ENCODE results near the gene LMAN1L.

Gene LMAN1L

GRCh38 chr15:74838746-74839525 is 26.3 kb downstream of the LMAN1L start:
- DNase-seq: no peak

- DNase-seq: no peak
Observed at GRCh38 chr15:74839526-74840395, 27.1 kb downstream of the LMAN1L start.

GRCh38 chr15:74840851-74841775 is 28.5 kb downstream of the LMAN1L start:
- DNase-seq: no peak

GRCh38 chr15:74841891-74842373 is 29.3 kb downstream of the LMAN1L start:
- DNase-seq: no peak

DNA sequence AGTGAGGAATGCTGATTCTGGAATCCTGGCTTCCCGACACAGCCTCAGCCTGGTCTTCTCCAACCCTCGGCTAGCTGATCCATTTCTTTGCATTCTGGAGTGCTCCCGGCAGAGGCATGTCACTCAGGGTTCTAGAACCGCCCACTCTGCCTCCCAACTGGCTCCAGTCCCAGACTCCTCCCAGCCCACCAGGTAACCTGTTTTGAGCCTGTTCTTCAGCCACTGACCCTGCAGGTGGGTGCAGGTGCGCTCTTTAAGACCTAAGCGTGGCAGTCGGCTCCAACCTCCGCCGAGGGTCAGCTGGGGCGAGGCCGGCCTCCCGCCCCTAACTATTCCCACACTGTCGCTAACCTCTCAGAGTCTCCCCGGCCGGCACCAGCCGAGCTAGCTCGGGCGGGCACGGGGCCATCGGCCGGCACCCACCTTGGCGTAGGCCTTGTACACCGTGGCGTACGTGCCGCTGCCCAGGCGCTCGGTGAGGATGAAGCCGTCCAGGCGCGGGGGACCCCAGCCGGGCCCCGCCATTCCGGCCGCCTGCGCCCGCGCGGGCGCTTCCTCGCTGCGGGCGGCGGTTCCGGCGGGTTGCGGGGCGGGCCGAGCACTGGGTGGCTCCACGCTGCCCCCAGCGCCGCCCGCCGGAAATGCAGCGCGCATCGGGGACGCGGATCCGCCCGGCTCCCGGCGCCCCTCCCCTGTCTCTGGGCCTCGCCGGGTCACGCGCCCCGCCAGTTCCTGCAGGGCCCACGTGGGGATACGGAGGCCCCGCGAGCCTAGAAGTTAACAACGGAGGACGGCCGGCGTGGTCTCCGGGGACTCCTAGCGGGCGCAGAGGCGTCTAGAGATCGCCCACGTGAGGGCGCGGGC is 30.2 kb downstream of the LMAN1L start, which contains the start of gene ULK3:
ULK3 (minus strand) TSS at position 576 of the 864 bp plus-strand sequence; CDS start at position 525, 51 bp downstream.
- peak; percentile 39 to 86 for DNase-seq

DNA sequence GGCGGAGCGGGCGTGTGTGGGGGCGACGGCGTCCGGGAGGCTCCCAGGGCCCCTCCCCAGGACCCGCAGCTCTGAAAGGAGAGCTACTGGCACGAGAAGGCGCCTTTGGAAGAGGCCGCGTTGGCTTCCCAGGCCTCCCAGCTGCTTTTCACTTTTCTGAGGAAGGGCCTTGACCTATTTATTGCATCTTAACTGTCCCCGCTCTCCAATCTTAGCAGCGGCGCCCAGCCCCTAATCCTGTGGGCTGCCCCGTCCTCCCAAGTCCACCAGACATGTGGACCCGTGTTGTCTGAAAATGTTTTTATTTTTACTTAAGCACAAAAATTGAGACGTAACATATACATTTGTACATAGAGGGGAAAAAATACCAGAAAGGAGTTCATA is 30.8 kb downstream of the LMAN1L start:
- DNase-seq: no peak

DNA sequence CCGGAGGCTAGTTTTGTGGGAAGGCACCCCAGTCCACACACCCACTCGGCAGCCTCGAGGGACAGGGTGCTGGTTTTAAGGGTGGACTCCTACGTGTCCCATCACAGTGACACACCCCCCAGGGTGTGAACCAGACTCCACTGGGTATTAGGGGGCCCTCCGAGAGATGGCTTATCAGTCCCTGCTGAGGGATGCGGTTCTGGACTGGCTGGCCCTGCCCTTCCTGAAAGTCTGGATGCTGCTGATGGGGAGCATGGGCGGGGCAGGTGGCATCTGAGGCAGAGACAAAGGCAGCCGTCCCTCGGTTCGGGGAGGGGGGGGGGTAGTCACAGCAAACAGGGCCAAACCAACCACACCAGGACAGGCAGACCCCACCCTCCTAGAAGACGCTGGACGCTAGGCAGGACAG is 31.3 kb downstream of the LMAN1L start:
- no peak for DNase-seq

DNA sequence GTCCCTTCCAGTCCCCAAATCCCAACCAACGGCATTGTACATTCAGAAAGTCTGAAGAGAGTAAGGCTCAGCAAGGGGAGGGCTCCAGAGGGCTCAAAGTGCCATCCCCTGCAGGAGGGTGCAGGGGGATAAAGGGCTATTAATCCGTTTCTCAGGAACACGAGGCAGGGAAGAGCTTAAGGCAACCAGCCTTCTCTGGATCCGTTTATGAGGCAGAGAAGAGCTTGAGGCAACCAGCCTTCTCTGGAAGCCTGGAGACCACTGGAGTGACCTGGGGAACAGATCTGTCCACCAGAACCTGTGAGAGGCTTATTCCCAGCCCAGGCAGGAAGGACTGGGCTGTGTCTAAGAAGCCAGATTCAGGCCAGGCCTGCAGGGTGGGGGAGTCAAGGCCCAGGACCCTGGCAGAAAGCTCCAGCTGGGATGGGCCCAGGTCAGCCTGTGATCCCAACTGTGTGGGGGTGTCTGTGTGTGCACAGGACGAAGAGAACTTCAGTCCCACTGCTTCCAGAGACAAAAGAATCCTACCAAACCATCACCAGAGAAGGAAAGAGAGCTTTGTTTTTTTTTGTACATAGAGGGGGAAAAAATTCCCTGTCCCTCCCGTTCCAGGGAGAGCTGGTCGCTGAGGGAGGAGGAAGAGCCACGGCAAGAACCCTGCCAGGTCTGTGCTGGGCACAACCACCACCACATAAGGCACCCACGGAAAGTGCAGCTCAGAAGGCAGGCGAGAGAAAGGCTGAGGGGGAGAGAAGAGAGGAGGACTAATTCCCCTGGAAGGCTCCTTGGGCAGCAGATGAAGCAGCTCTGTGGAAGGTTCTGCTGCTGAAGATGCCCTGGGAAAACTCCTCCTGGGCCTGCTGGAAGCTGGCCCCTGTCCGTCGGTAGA is 31.9 kb downstream of the LMAN1L start:
- DNase-seq: no peak

DNA sequence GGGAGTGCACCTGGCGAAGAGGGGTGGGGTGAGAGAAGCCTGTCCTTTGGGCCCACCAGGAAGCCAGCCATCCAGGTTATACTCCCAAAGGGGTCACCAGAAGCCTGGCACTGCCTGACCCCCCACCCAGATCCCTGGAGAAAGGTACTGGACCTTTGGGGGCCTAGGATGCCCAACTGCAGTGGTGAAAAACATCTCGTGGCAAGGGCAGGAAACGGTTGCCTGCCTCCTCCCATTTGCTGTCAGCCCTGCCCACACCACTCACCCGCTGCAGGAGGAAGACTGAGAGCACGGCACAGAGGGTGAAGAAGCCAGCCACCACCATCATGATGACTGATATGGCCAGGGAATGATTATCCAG is 32.6 kb downstream of the LMAN1L start:
- no peak for DNase-seq

- DNase-seq: no peak
Observed at GRCh38 chr15:74845581-74845980, 32.9 kb downstream of the LMAN1L start.

DNA sequence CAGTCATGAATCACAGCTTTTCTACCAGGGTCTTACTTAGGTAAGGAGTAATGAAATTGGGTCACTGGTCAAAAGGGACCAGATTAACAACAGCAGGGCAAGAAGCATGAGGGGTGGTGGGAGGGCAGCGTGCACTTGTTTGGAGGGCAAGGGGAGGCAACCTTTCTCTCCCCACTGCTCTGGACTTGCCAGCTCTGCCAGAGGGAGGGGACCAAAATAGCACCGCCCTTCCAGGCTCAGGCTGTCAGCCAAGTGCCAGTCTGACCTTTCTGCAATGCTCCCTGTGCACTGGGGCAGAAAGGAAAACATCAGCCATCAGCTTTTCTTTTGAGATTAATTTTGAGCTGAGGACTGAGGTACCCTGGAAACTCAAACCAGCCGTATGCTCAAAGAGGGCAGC is 34.8 kb downstream of the LMAN1L start:
- DNase-seq: no peak

DNA sequence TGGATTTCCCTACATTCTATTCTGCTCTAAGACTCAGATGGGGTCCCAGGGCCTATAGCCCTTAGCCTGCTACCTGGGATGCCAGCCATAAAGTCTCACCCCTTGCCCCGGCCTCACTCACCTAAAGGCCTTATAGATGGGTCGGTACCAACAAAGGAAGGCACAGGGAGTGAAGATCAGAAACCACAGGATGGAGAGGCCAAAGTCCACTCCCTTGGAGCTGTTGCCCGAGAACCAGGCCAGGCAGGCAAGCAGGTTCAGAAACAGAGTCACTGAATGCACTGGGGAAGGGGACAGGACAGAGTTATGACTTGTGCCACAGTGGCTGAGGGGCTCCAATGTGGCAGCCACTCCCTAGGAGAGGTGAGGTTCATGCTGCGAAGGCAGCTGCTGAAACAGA is 37.8 kb downstream of the LMAN1L start:
- no peak for DNase-seq

GRCh38 chr15:74851960-74852359 is 39.3 kb downstream of the LMAN1L start:
- no peak for DNase-seq

DNA sequence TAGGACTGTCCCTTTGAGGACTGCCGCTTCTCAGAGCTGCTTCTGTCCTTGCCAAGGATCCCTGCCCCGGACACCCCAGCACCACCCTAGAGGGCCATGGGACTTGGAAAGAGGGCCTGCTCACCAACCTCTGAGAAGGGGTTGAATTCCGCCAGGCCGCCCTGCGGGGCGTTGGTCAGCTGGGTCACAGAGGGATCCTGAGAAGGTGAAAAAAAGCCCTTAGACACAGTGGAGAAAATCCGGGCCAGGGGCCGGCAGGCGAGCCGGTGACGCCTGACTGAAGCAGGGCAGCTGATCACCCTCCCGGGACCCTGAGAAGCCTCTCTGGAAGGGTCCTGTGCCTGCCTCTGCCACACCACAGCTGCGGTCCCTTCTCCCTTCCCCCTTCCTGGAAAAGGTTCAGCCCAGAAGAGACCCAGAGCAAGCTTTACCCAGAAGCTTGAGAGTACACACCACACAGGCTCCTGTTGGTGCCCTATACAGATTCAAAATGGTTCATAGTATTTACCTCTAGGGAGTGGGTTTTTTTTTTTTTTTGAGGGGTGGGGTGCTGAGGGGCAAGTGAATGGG is 41.9 kb downstream of the LMAN1L start:
- DNase-seq: no peak

GRCh38 chr15:74855857-74856256 is 43.2 kb downstream of the LMAN1L start:
- peak in 1 of 2 experiments; percentile 48 for DNase-seq

DNA sequence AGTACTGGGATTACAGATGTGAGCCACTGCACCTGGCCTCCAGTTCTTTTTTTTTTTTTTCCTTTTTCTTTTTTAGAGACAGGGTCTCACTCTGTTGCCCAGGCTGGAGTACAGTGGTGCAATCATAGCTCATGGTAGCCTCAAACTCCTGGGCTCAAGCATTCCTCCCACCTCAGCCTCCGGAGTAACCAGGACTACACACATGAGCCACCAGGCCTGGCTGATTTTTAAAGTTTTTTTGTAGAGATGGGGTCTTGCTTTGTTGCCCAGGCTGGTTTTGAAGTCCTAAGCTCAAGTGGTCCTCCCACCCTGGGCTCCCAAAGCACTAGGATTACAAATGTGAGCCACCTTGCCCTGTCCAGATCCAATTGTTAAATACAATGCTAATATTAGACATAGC is 43.9 kb downstream of the LMAN1L start:
- DNase-seq: no peak

- no peak for DNase-seq
Observed at GRCh38 chr15:74857082-74857655, 44.5 kb downstream of the LMAN1L start.

- no peak for DNase-seq
Observed at GRCh38 chr15:74857671-74858368, 45.2 kb downstream of the LMAN1L start.

GRCh38 chr15:74858369-74858740 is 45.7 kb downstream of the LMAN1L start:
- no peak for DNase-seq
